ENCODE data around the gene CACNA1B.

Gene CACNA1B

DNA sequence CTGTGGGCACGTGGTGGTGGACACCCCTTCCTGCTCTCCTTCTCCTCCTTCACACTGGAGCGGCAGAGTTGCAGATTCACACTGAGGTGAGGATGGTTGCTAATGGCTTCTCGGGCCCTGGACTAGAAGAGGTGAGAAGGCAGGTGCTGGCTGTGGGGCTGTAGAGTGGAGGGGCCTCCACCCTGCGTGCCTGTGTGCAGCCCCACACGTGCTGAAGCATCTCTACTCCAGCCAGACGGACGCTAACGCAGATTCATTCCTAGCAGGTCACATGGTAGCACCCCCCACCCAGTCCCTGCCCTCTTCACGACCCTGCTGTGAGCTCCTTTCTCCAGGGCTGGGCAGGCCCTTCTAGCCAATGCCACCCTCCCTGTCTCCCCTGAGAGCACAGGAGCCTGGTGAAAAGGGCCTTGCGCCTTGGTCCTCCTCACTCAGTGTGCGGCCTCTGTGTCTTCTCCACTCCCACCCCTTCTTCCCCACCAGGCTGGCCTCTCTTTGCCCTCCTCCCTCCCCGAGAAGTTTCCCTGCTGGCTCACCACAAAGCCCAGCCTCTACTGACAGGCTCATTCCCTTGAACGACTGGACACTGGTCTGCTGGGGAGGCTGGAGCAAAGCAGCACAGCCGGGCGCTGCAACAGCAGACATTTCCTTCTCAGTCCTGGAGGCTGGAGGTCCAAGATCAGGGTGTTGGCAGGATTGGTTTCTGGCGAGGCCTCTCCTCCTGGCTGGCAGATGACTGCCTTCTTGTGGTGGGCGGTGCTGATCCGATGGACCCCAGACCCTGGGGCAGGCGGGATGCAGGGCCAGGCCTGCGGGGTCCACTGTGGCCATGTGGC is 14.2 kb downstream of the CACNA1B start:
- TF ChIP-seq, protein P1, sequence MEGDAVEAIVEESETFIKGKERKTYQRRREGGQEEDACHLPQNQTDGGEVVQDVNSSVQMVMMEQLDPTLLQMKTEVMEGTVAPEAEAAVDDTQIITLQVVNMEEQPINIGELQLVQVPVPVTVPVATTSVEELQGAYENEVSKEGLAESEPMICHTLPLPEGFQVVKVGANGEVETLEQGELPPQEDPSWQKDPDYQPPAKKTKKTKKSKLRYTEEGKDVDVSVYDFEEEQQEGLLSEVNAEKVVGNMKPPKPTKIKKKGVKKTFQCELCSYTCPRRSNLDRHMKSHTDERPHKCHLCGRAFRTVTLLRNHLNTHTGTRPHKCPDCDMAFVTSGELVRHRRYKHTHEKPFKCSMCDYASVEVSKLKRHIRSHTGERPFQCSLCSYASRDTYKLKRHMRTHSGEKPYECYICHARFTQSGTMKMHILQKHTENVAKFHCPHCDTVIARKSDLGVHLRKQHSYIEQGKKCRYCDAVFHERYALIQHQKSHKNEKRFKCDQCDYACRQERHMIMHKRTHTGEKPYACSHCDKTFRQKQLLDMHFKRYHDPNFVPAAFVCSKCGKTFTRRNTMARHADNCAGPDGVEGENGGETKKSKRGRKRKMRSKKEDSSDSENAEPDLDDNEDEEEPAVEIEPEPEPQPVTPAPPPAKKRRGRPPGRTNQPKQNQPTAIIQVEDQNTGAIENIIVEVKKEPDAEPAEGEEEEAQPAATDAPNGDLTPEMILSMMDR (IDR thresholded peaks at IDR 0.05; ENCODE audit: borderline replicate concordance, control extremely low read depth, extremely low read depth, insufficient read depth, missing control alignments) = no peak
- DNase-seq (ENCODE audit: low spot score) = no peak
- in situ Hi-C loops (cut with MboI; ENCODE audit: low sequenced_read_pairs, unreplicated experiment) = no loop called here

DNA sequence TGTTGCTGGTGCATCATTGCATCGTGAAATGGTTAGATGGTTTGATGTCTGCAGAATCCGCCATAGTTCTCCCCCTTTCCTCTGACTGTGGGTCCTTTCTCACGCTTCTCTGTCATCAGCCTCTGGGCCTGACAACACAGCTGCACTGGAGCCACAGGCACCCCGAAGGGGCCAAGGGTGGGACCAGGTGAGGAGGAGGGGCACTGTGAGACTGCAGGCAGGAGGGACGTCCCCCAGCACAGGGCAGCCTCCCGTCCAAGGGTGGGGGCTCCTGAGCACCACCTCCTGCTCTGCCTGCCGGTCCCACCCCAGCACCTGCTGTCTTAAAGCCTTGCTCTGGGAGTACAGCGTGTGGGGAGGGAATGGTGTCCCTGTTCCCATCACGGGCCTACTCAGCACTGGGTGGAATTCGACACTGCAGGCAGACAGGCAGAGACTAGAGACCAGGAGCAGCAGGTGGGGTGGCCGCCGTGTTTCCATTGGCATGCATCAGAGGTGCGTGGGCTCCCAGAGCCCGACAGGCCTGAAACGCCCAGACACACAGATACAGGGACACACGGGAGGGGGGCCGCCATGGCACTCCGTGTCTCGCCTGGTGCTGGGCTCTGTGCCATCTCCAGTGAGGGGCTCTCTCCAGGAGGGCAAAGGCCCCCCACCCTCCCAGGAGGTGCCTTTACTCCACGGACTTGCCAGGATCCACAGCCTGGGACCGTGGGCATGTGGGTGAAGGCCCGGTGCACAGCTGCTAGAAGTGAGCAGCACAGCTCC is 15.0 kb downstream of the CACNA1B start:
- TF ChIP-seq, protein P1 (IDR thresholded peaks at IDR 0.05; ENCODE audit: borderline replicate concordance, control extremely low read depth, extremely low read depth, insufficient read depth, missing control alignments) = no peak
- DNase-seq (ENCODE audit: low spot score) = no peak
- in situ Hi-C loops (cut with MboI; ENCODE audit: low sequenced_read_pairs, unreplicated experiment) = no loop called here

DNA sequence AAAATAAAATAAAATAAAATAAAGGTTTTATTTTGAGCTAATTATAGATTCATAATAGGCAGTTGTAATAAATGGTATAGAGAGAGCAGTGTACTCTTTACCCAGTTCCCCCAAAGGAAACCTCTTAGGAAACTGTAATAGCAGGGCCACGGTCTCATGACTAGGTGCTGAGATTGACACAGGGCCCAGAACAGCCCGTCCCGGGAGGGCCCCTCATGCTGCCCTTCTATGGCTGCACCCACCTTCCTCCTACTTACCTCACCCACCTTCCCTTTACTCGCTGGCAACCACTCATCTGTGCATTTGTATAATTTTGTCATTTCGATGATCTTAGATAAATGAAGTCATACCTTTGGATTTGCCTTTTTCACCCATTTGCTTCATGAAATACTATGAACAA is 16.1 kb downstream of the CACNA1B start:
- TF ChIP-seq, protein P1 (IDR thresholded peaks at IDR 0.05; ENCODE audit: borderline replicate concordance, control extremely low read depth, extremely low read depth, insufficient read depth, missing control alignments) = no peak
- no peak for DNase-seq (ENCODE audit: low spot score)
- in situ Hi-C loops (cut with MboI; ENCODE audit: low sequenced_read_pairs, unreplicated experiment) = no loop called here

DNA sequence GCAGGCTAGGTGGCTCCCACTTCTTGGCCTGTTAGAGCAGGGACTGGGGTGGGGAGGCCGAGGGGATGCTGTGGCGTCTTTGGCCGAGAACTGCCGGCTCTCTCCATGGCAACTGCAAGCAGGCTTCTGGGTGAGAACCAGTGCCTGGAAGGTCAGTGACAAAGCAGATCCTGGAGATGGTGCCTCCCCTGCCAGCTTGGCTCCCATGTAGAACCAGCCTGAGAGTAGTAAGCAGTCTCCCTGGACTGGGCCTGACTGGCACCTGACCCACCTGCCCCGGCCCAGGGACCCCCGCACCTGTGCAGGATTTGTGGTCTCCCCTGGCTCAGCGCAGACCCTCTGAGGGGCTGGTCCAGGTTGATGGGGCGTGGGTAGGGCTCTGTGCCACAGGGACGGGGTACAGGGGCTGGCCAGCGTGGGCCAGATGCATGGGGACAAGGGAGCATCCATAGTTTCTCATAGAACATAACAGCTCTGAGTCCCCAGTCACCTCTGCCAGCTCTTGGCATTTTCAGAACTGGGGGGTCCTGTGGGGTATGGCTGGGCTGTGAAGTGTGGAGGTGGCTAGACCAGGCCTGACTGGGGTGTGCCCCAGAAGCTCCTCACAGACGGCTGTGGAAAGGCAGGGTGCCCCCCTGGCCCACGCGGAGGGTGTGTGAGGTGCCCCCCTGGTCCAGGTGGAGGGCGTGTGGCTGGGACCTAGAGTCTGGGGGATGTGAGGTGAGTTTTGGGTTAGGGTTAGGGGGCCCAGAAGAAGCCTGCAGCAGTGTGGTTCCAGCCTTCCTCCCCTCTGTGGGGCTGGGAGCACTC is 22.2 kb downstream of the CACNA1B start:
- TF ChIP-seq, protein P1 (IDR thresholded peaks at IDR 0.05; ENCODE audit: borderline replicate concordance, control extremely low read depth, extremely low read depth, insufficient read depth, missing control alignments) = no peak
- no peak for DNase-seq (ENCODE audit: low spot score)
- in situ Hi-C loops (cut with MboI; ENCODE audit: low sequenced_read_pairs, unreplicated experiment) = no loop called here

DNA sequence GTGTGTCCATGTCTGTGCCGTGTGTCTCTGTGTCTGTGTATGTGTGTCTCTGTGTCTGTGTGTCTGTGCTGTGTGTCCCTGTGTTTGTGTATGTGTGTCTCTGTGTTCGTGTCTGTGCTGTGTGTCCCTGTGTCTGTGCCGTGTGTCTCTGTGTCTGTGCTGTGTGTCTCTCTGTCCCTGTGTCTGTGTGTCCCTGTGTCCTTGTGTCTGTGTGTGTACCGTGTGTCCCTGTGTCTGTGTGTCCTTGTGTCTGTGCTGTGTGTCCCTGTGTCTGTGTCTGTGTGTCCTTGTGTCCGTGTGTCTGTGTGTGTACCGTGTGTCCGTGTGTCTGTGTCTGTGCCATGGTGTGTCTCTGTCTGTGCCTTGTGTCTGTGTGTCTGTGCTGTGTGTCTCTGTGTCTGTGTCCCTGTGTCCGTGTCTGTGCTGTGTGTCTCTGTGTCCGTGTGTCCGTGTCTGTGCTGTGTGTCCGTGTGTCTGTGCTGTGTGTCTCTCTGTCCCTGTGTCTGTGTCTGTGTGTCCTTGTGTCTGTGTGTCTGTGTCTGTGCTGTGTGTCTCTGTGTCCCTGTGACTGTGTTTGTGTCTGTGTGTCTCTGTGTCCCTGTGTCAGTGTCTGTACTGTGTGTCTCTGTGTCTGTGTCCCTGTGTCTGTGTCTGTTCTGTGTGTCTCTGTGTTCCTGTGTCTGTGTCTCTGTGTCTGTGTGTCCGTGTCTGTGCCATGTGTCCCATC is 23.2 kb downstream of the CACNA1B start:
- in situ Hi-C loops (cut with MboI; ENCODE audit: low sequenced_read_pairs, unreplicated experiment) = no loop called here
- no peak for DNase-seq (ENCODE audit: low spot score)
- TF ChIP-seq, protein P1 (IDR thresholded peaks at IDR 0.05; ENCODE audit: borderline replicate concordance, control extremely low read depth, extremely low read depth, insufficient read depth, missing control alignments) = no peak
